Esophagus squamous epithelium (tissue), 5 donors: Measurements from ENCODE around the gene STAT4. TPM values are rescaled to one million over a fixed set of nuclear protein-coding genes. Genes with fewer than 3 reads are reported as not detected.

ENCODE experiments used
- DNase-seq: peaks from one replicate; lab custom pipeline; 2025; lab: John Stamatoyannopoulos, UW
- H3K27ac ChIP-seq, 4 donors: fragments of 200-600 bp; sonication (generic); one replicate each; pipeline ENCODE4 v1.5.1; 2016 to 2019; ENCODE audit warnings: mild to moderate bottlenecking in 1 of 4
- H3K27me3 ChIP-seq, 4 donors: fragments of 200-600 bp; sonication (generic); 1 replicate in 3 of 4; 2 replicates in 1 of 4; pipeline versions ENCODE4 v1.5.1 to v1.6.0; 2017 to 2021; ENCODE audit warnings: antibody characterized with exemption in 1 of 4
- H3K36me3 ChIP-seq, 3 donors: fragments of 200-600 bp; sonication (generic); one replicate each; pipeline ENCODE4 v1.5.1; 2016 to 2019
- H3K4me1 ChIP-seq, 3 donors: fragments of 200-600 bp; sonication (generic); one replicate each; pipeline ENCODE4 v1.5.1; 2017 to 2019
- H3K4me3 ChIP-seq, 4 donors: fragments of 200-600 bp; sonication (generic); 1 replicate in 3 of 4; 2 replicates in 1 of 4; pipeline ENCODE4 v1.5.1; 2016 to 2019; ENCODE audit warnings: mild to moderate bottlenecking in 2 of 4, moderate library complexity in 1 of 4
- H3K9me3 ChIP-seq, 3 donors: fragments of 200-600 bp; sonication (generic); one replicate each; pipeline ENCODE4 v1.5.1; 2016 to 2019
- CTCF ChIP-seq, 6 experiments: fragments of 450-650 bp in 4 of 6; fragments of 200-600 bp in 2 of 6; sonication (generic) in 2 of 6; IDR thresholded peaks; one replicate each; pipeline ENCODE4 v1.5.1; 2016 to 2019; ENCODE audit warnings: antibody characterized with exemption in 6 of 6, mild to moderate bottlenecking in 4 of 6, moderate library complexity in 4 of 6
- POLR2A ChIP-seq, 4 donors: fragments of 450-650 bp; IDR thresholded peaks; one replicate each; pipeline ENCODE4 v1.6.1; 2017; ENCODE audit warnings: antibody characterized with exemption in 4 of 4, mild to moderate bottlenecking in 4 of 4, moderate library complexity in 3 of 4
- WGBS, 2 donors: methylation state at CpG; one replicate each; pipeline ENCODE4 v1.1.5; 2018; 5-methylcytosine and 5-hydroxymethylcytosine counted together
- intact Hi-C: fragments of 100-400 bp; cut with DNase I; formaldehyde crosslinking; loops from one replicate; pipeline ENCODE4 v1.15.0; 2022
- total RNA-seq, 4 donors: library from RNA; depleted of rRNA; stranded (reverse); fragments of >200 nt; gene quantifications; one replicate each; pipeline ENCODE4 v1.1.0, GENCODE V29; 2016
- donor health status: DM: yes; HTN: yes; CAD: no.

STAT4 gene
- total RNA-seq, 4 donors from 2014 or later = 0.47 to 3.2 (median 2.1) TPM

DNA sequence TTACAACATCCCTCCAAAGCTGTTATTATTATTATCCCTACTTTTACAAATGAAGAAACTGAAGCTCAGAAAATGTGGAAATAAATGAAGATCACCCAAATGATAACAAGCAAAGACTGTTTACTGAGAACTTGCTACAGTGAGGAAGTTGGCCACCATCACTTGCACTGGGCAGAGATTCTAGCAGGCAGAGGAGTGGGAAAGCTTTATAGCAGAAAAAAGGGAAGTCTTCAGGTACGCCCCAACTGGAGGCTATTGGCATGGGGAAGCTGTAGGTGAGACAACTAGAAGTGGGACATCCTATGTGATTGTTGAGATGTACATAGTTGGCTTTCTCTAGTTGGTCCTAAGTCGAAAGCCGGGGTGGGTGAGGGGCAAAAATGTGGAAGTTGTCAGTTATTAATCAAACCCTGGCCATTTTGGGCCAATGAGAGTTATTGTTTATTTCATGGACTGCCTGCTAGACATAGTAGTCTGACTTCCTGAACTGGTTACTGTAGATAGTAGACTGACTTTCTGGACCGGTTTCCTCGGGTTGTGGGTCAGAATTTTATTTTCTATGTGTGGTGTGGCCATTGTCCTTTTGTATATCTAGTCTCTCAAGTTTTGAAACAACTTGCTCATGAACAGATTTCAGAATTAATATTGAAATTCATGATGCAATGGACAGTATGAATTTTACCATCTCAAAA, 40.2 kb upstream of the STAT4 start:
- intact Hi-C loops = no loop called here
- no peak for DNase-seq
- no peak overlapping the region for H3K27ac ChIP-seq
- no peaks in the 10 kb centered on the region for H3K4me1 ChIP-seq
- 93 to 95% methylated on average over 5 of the region's 5 CpGs for WGBS, 2 donors
- no peak overlapping the region for H3K4me3 ChIP-seq
- no peaks in the 10 kb centered on the region for H3K36me3 ChIP-seq
- TF ChIP-seq CTCF (IDR thresholded peaks at IDR 0.05) (no peak), POLR2A (IDR thresholded peaks at IDR 0.05) (no peak)
- no peaks in the 10 kb centered on the region for H3K9me3 ChIP-seq
- H3K27me3 ChIP-seq = no peaks in the 10 kb centered on the region

DNA sequence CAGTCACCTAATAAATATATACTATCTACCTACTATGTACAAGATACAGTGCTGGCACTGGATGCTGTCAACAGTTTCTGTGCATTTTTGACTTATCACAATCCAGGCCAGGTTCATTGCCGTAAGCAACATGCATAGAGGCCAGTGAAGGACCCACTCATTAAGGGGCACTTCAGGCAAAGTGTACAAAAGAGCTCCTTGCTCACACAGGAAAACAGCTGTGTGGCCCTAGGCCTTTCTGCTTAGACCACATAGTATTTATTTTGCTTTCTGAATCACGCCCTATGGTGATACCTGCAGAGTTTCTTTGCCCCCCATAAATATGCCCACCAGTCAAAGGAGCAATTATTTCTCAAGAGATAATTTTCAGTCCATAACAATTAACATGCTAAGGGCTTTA, 39.6 kb upstream of the STAT4 start:
- Histone ChIP-seq H3K36me3 (no peaks in the 10 kb centered on the region), H3K4me3 (no peak overlapping the region), H3K9me3 (no peaks in the 10 kb centered on the region), H3K4me1 (no peaks in the 10 kb centered on the region), H3K27ac (no peak overlapping the region), H3K27me3 (no peaks in the 10 kb centered on the region)
- DNase-seq = no peak
- TF ChIP-seq CTCF (IDR thresholded peaks at IDR 0.05) (no peak), POLR2A (IDR thresholded peaks at IDR 0.05) (no peak)
- intact Hi-C loops = no loop called here
- 92 to 100% methylated on average over 2 of the region's 2 CpGs for WGBS, 2 donors

GRCh38 chr2:191189112-191189635, 38.4 kb upstream of the STAT4 start:
- no peaks in the 10 kb centered on the region for H3K9me3 ChIP-seq
- intact Hi-C loops = no loop called here
- 77 to 86% methylated on average over 8 of the region's 8 CpGs for whole genome bisulfite sequencing, 2 donors
- no peaks in the 10 kb centered on the region for H3K27me3 ChIP-seq
- no peak overlapping the region for H3K27ac ChIP-seq
- TF ChIP-seq CTCF (IDR thresholded peaks at IDR 0.05) = no peak
- TF ChIP-seq POLR2A (IDR thresholded peaks at IDR 0.05) = no peak
- no peaks in the 10 kb centered on the region for H3K36me3 ChIP-seq
- no peak for DNase-seq
- H3K4me1 ChIP-seq = no peaks in the 10 kb centered on the region
- H3K4me3 ChIP-seq = no peak overlapping the region

DNA sequence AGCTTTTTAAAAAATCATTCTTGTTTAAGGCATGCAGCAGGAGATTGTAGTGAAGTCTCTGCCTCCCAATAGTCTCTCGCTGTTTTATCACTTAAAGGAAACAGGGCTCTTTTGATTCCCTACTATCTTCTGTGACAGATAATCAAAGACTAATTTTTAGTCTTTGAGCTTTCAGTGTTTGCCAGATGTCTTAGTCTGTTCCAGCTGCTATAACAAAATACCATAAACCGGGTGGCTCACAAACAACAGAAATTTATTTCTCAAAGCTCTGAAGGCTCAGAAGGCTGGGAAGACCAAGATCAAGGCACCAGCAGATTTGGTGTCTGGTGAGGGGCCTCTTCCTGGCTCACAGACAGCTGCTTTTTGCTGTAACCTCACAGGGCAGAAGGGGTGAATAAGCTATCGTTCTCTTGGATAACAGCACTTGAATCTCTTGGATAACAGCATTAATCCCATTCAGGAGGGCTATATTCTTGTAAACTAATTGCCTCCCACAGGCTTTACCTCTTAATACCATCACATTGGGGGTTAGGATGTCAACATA, 37.8 kb upstream of the STAT4 start:
- intact Hi-C loops = no loop called here
- H3K27me3 ChIP-seq = no peaks in the 10 kb centered on the region
- H3K4me3 ChIP-seq = no peak overlapping the region
- no peaks in the 10 kb centered on the region for H3K9me3 ChIP-seq
- 72 to 86% methylated on average over 3 of the region's 3 CpGs for WGBS, 2 donors
- no peak overlapping the region for H3K27ac ChIP-seq
- no peak for TF ChIP-seq POLR2A (IDR thresholded peaks at IDR 0.05)
- TF ChIP-seq CTCF (IDR thresholded peaks at IDR 0.05) = no peak
- DNase-seq = no peak
- no peaks in the 10 kb centered on the region for H3K4me1 ChIP-seq
- H3K36me3 ChIP-seq = no peaks in the 10 kb centered on the region

DNA sequence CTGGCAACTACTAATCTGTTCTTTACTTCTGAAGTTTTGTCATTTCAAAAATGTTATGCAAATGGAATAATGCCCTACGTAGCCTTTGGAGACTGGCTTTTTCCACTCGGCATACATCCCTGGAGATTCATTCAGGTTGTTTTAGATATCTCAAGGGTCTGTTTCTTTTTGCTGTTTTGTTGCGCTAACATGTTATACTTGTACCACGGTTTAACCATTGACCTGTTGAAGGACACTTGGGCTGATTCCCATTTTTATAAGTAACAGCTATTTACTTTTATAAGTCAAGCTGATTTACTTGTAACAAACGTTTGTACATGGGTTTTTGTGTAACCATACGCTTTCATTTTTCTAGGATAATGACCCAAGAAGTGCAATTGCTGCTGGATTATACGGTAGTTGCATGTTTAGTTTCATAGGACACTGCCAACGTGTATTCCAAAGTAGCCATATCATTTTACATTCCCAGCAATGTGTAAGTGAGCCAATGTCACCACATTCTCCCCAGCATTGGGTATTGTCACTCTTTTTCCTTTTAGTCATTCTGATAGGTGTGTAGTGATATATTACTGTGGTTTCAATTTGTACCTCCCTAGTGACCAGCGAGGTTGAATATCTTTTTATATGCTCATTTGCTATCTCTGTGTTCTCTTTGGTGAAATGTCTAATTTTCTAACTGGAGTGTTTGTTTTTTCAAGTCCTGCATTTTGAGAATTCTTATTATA, 36.5 kb upstream of the STAT4 start:
- intact Hi-C loops = no loop called here
- no peak for DNase-seq
- 81 to 84% methylated on average over 9 of the region's 9 CpGs for WGBS, 2 donors

More for the DNA sequence above, 36.5 kb upstream of the STAT4 start:
- Histone ChIP-seq H3K9me3 (no peaks in the 10 kb centered on the region), H3K27me3 (no peaks in the 10 kb centered on the region), H3K4me1 (no peaks in the 10 kb centered on the region), H3K4me3 (no peak overlapping the region), H3K27ac (no peak overlapping the region), H3K36me3 (no peaks in the 10 kb centered on the region)
- TF ChIP-seq CTCF (IDR thresholded peaks at IDR 0.05) (no peak), POLR2A (IDR thresholded peaks at IDR 0.05) (no peak)
